ENCODE results near the gene ZNF3.

ZNF3 gene

GRCh38 chr7:100051611-100052010 is 29.9 kb downstream of the ZNF3 start:
- DNase-seq (ENCODE audit: low spot score) = peak; percentile 97

- peak; percentile 91 for DNase-seq (ENCODE audit: low spot score)
These were observed 31.9 kb downstream of the ZNF3 start, which contains the start of gene ZSCAN21 for GRCh38 chr7:100049441-100050291. Gene ZSCAN21 (plus strand): TSS chr7:100049774. CDS start chr7:100057007, 7,233 bp downstream.

GRCh38 chr7:100048680-100049079 is 32.8 kb downstream of the ZNF3 start:
- DNase-seq (ENCODE audit: low spot score) = no peak

- no peak for DNase-seq (ENCODE audit: low spot score)
These were observed 36.8 kb downstream of the ZNF3 start for GRCh38 chr7:100044718-100045117.

- DNase-seq (ENCODE audit: low spot score) = no peak
These were observed 40.9 kb downstream of the ZNF3 start for GRCh38 chr7:100040575-100040974.

GRCh38 chr7:100038326-100038725 is 43.2 kb downstream of the ZNF3 start:
- DNase-seq (ENCODE audit: low spot score) = no peak

DNA sequence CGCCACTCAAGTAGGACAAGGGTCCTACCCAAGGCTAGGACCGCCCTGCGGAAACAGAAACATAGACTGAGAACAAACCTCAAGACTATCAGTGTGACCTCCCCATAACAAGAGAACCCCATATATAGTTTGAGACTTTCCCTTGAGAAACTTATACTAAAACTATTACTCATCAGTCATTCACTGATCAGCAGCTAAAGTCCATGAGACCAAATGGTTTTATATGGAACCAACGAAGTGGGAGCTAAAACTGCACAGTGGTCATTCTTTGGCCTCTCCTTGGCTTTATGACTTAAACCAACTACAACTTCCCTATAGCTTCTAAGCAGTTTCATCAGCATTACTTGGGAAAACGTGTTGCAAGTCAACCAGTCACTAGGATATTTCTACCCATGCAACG is 45.6 kb downstream of the ZNF3 start:
- no peak for DNase-seq (ENCODE audit: low spot score)

DNA sequence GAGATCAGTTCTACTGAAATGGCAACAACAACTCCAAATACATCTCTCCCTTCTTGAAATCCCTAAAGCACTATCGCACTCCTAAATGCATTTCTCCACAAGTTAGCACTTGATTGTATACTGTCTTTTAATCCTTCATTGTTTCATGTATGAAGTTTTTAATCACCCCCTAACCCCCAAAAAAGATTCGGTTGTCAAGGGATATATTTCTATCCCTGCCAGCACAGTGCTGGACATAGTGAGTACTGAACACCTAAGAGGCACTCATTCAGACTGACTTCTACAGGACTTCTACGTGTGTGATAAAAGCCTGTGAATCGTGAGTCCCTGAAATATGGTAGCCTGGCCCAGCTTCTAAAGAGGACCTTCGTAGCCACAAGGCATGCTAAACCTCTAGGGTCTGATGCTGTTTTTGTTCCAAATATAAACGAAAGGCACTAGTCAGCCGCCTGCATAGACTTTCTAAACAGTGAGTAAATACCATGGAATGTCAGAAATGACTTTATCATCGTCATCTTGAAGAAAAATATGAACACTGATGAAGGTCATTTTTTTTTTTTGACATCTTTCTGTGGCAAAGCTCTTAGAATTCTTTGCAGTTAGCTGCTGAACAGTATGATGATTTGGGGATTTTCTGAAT is 46.5 kb downstream of the ZNF3 start:
- DNase-seq (ENCODE audit: low spot score) = peak; percentile 32

GRCh38 chr7:100033526-100033925 is 48.0 kb downstream of the ZNF3 start:
- no peak for DNase-seq (ENCODE audit: low spot score)

- no peak for DNase-seq (ENCODE audit: low spot score)
These were observed 51.9 kb downstream of the ZNF3 start for GRCh38 chr7:100029596-100029995.

DNA sequence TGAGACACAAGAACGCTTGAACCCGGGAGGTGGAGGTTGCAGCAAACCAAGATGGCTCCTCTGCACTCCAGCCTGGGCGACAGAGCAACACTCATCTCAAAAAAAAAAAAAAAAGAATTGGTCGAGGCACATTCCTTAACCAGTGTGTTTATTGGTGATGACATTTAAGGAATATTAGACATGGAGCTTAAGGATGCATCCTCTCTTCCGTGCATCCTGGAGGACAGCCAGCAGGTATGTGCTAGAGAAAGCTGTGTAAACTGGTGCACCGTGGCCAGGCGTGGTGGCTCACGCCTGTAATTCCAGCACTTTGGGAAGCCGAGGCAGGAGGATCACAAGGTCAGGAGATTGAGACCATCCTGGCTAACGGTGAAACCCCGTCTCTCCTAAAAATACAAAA is 54.3 kb downstream of the ZNF3 start:
- no peak for DNase-seq (ENCODE audit: low spot score)

GRCh38 chr7:100024020-100024619 is 57.4 kb downstream of the ZNF3 start:
- DNase-seq (ENCODE audit: low spot score) = no peak

- no peak for DNase-seq (ENCODE audit: low spot score)
These were observed 58.0 kb downstream of the ZNF3 start for GRCh38 chr7:100023526-100023925.

GRCh38 chr7:100022621-100023020 is 58.9 kb downstream of the ZNF3 start:
- DNase-seq (ENCODE audit: low spot score) = no peak

GRCh38 chr7:100021297-100021696 is 60.2 kb downstream of the ZNF3 start:
- DNase-seq (ENCODE audit: low spot score) = no peak

All from COLO829 (cell line).